ENCODE data around the gene SLC25A15.

The SLC25A15 gene

DNA sequence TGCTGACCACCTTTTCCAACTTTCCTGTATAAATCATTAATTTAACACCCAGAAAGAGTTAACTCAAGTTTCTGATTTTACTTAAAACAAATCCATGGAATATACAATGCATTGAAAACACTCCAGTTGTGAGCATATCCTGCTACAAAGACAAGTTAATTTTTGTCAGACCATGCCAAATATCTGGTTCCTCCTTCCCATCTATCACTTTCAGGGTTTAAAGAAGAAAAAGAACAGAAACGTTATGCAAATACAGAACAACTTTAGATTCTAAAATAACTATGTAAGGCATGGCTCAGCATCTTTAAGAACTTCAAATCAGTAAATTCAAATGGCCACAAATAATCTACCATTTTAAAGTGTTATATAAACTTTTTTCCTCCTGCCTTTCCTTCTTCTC, 33.4 kb upstream of the SLC25A15 start:
- Histone ChIP-seq H3K79me2 (ENCODE audit: low read length) (no peaks in the 10 kb centered on the region), H3F3A (ENCODE audit: insufficient read depth, low read length) (no peaks in the 10 kb centered on the region), H2AFZ (ENCODE audit: low read length) (no peak overlapping the region), H4K20me1 (ENCODE audit: insufficient read depth, low read length) (no peaks in the 10 kb centered on the region), H3K9me3 (replicated peaks; ENCODE audit: insufficient read depth, low read length) (no peaks in the 10 kb centered on the region), H3K9me2 (replicated peaks; ENCODE audit: insufficient read depth, low read length) (no peaks in the 10 kb centered on the region), H3K27me3 (replicated peaks; ENCODE audit: insufficient read depth, low read length) (no peaks in the 10 kb centered on the region), H3K27ac (ENCODE audit: low read length) (no peak overlapping the region), H3K4me1 (ENCODE audit: low read length) (peaks cover 6% of the 10 kb centered on the region; the same call in 1 of the 2 replicates), H3K4me3 (ENCODE audit: low read length) (no peak overlapping the region), H3K9ac (ENCODE audit: low read length) (no peak overlapping the region), H3K4me2 (ENCODE audit: low read depth, low read length) (no peak overlapping the region), H3K36me3 (replicated peaks; ENCODE audit: insufficient read depth, low read length) (no peaks in the 10 kb centered on the region)
- TF ChIP-seq EZH2phosphoT487 (IDR thresholded peaks at IDR 0.05; ENCODE audit: low read length) = no peak
- TF ChIP-seq, protein P1, sequence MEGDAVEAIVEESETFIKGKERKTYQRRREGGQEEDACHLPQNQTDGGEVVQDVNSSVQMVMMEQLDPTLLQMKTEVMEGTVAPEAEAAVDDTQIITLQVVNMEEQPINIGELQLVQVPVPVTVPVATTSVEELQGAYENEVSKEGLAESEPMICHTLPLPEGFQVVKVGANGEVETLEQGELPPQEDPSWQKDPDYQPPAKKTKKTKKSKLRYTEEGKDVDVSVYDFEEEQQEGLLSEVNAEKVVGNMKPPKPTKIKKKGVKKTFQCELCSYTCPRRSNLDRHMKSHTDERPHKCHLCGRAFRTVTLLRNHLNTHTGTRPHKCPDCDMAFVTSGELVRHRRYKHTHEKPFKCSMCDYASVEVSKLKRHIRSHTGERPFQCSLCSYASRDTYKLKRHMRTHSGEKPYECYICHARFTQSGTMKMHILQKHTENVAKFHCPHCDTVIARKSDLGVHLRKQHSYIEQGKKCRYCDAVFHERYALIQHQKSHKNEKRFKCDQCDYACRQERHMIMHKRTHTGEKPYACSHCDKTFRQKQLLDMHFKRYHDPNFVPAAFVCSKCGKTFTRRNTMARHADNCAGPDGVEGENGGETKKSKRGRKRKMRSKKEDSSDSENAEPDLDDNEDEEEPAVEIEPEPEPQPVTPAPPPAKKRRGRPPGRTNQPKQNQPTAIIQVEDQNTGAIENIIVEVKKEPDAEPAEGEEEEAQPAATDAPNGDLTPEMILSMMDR (IDR thresholded peaks at IDR 0.05; ENCODE audit: low read length) = no peak
- TF ChIP-seq EZH2 (optimal IDR thresholded peaks at IDR 0.05; ENCODE audit: low read depth, low read length) = no peak
- DNase-seq = no peak

DNA sequence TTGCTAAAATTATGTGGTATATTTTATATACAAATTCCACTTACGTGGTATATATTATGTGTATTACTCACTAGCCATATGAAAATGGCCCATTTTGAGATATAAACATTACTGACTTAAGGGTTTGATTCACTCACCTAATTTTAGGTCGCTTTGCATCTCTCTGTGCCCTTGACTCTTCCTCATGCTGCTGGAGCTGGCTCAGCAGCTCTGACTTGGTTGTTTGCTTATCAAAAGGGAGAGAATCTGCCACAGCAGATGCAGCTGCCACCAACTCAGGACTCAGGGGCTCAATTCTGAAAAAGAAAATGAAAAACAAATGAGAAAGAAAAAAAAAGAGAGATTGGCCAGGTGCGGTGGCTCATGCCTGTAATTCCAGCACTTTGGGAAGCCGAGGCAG, 30.6 kb upstream of the SLC25A15 start:
- Histone ChIP-seq H3K9me3 (replicated peaks; ENCODE audit: insufficient read depth, low read length) (no peaks in the 10 kb centered on the region), H3K27me3 (replicated peaks; ENCODE audit: insufficient read depth, low read length) (no peaks in the 10 kb centered on the region), H3K79me2 (ENCODE audit: low read length) (no peaks in the 10 kb centered on the region), H2AFZ (ENCODE audit: low read length) (no peak overlapping the region), H3K4me2 (ENCODE audit: low read depth, low read length) (no peak overlapping the region), H4K20me1 (ENCODE audit: insufficient read depth, low read length) (no peaks in the 10 kb centered on the region), H3K9ac (ENCODE audit: low read length) (no peak overlapping the region), H3K4me1 (ENCODE audit: low read length) (peaks cover 6% of the 10 kb centered on the region; the same call in 1 of the 2 replicates), H3K4me3 (ENCODE audit: low read length) (no peak overlapping the region), H3F3A (ENCODE audit: insufficient read depth, low read length) (no peaks in the 10 kb centered on the region), H3K27ac (ENCODE audit: low read length) (peak overlapping the region; percentile 32; the same call in 1 of the 2 replicates), H3K36me3 (replicated peaks; ENCODE audit: insufficient read depth, low read length) (no peaks in the 10 kb centered on the region), H3K9me2 (replicated peaks; ENCODE audit: insufficient read depth, low read length) (no peaks in the 10 kb centered on the region)
- TF ChIP-seq EZH2 (optimal IDR thresholded peaks at IDR 0.05; ENCODE audit: low read depth, low read length) (no peak), EZH2phosphoT487 (IDR thresholded peaks at IDR 0.05; ENCODE audit: low read length) (no peak)
- TF ChIP-seq, protein P1 (IDR thresholded peaks at IDR 0.05; ENCODE audit: low read length) = no peak
- peak; percentile 55 for DNase-seq

DNA sequence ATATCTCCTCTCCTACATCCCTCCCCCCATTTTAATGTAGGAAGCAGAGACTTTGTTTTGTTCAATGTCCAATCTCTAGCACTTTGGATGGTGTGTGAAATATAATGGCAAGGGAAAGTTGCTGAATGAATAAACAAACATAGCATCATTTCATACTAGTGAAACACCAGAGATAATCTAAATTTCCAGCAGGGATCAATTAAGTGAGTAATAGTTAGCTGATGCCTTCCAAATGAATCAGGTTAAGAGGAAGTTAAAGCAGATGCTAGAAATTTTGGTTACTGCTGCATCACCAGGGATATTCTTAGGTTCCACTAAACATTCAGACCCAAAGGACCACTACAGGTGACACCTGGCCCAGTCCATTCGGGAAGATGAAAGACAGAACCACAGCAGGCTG, 26.6 kb upstream of the SLC25A15 start:
- Histone ChIP-seq H3K4me1 (ENCODE audit: low read length) (no peaks in the 10 kb centered on the region), H3K79me2 (ENCODE audit: low read length) (no peaks in the 10 kb centered on the region), H3K27me3 (replicated peaks; ENCODE audit: insufficient read depth, low read length) (no peaks in the 10 kb centered on the region), H3K36me3 (replicated peaks; ENCODE audit: insufficient read depth, low read length) (no peaks in the 10 kb centered on the region), H3K4me2 (ENCODE audit: low read depth, low read length) (no peak overlapping the region), H3K4me3 (ENCODE audit: low read length) (no peak overlapping the region), H3K27ac (ENCODE audit: low read length) (no peak overlapping the region), H3K9ac (ENCODE audit: low read length) (no peak overlapping the region), H3K9me3 (replicated peaks; ENCODE audit: insufficient read depth, low read length) (no peaks in the 10 kb centered on the region), H3F3A (ENCODE audit: insufficient read depth, low read length) (no peaks in the 10 kb centered on the region), H4K20me1 (ENCODE audit: insufficient read depth, low read length) (no peaks in the 10 kb centered on the region), H2AFZ (ENCODE audit: low read length) (no peak overlapping the region), H3K9me2 (replicated peaks; ENCODE audit: insufficient read depth, low read length) (no peaks in the 10 kb centered on the region)
- DNase-seq = no peak
- no peak for TF ChIP-seq EZH2phosphoT487 (IDR thresholded peaks at IDR 0.05; ENCODE audit: low read length)
- TF ChIP-seq, protein P1 (IDR thresholded peaks at IDR 0.05; ENCODE audit: low read length) = no peak
- no peak for TF ChIP-seq EZH2 (optimal IDR thresholded peaks at IDR 0.05; ENCODE audit: low read depth, low read length)

All from MM.1S (cell line).